DOHH2 (cell line): Measurements from ENCODE around the gene LANCL1.

Source experiments
- H3F3A ChIP-seq: fragments of 200-600 bp; sonication (generic), shearing (Covaris generic); 2 replicates; pipeline ENCODE4 v1.6.0; 2016; ENCODE audit warnings: antibody characterized with exemption, mild to moderate bottlenecking; ENCODE audit not compliant: control insufficient read depth, insufficient read depth
- H3K27ac ChIP-seq: fragments of 200-600 bp; sonication (generic); 2 replicates; pipeline ENCODE4 v1.5.1; 2014; ENCODE audit warnings: low read depth, mild to moderate bottlenecking, low read length, moderate library complexity
- H3K27me3 ChIP-seq: fragments of 200-600 bp; sonication (generic); 2 replicates; pipeline ENCODE4 v1.6.1; 2014; ENCODE audit warnings: mild to moderate bottlenecking, low read length, mixed read lengths; ENCODE audit not compliant: control insufficient read depth
- H3K36me3 ChIP-seq: fragments of 200-600 bp; sonication (generic); 2 replicates; pipeline ENCODE4 v1.6.1; 2014; ENCODE audit warnings: mild to moderate bottlenecking, low read length, moderate library complexity, mixed read lengths; ENCODE audit not compliant: control insufficient read depth
- H3K4me1 ChIP-seq: fragments of 200-600 bp; sonication (generic); 2 replicates; pipeline ENCODE4 v1.6.1; 2014; ENCODE audit warnings: mild to moderate bottlenecking, low read length, mixed read lengths; ENCODE audit not compliant: control insufficient read depth
- H3K4me2 ChIP-seq: fragments of 200-600 bp; sonication (generic); 2 replicates; pipeline ENCODE4 v1.6.0; 2014; ENCODE audit warnings: mild to moderate bottlenecking, low read length, moderate library complexity
- H3K4me3 ChIP-seq: fragments of 200-600 bp; sonication (generic); 2 replicates; pipeline ENCODE4 v1.5.1; 2014; ENCODE audit warnings: mild to moderate bottlenecking, low read length, mixed read lengths
- H3K79me2 ChIP-seq: fragments of 200-600 bp; sonication (generic); 2 replicates; pipeline ENCODE4 v1.6.1; 2014; ENCODE audit warnings: mild to moderate bottlenecking, low read length, mixed read lengths; ENCODE audit not compliant: control insufficient read depth
- H3K9me2 ChIP-seq: fragments of 200-600 bp; sonication (generic); replicated peaks from 2 replicates; pipeline ENCODE4 v1.6.1; 2014; ENCODE audit warnings: mild to moderate bottlenecking, low read length, mixed read lengths; ENCODE audit not compliant: control insufficient read depth
- H3K9me3 ChIP-seq: fragments of 200-600 bp; sonication (generic); 2 replicates; pipeline ENCODE4 v1.6.1; 2014; ENCODE audit warnings: antibody characterized with exemption, low read length, mixed read lengths; ENCODE audit not compliant: control insufficient read depth, insufficient read depth
- H4K20me1 ChIP-seq: fragments of 200-600 bp; sonication (generic); 2 replicates; pipeline ENCODE4 v1.6.0; 2014; ENCODE audit warnings: low read depth, mild to moderate bottlenecking, antibody characterized with exemption, low read length, moderate library complexity; ENCODE audit not compliant: control insufficient read depth, insufficient read depth
- EZH2phosphoT487 ChIP-seq: fragments of 200-600 bp; sonication (generic); IDR thresholded peaks from 2 replicates; pipeline ENCODE4 v1.6.1; 2017; ENCODE audit warnings: borderline replicate concordance, mild to moderate bottlenecking, antibody characterized with exemption, low read length, moderate library complexity, mixed read lengths
- TF ChIP-seq, protein P1 (sequence below): fragments of 200-600 bp; sonication (generic); IDR thresholded peaks from one replicate; pipeline ENCODE4 v1.5.1; 2014; ENCODE audit warnings: antibody characterized with exemption, mild to moderate bottlenecking, low read depth, low read length; ENCODE audit not compliant: poor library complexity, severe bottlenecking

The LANCL1 gene

DNA sequence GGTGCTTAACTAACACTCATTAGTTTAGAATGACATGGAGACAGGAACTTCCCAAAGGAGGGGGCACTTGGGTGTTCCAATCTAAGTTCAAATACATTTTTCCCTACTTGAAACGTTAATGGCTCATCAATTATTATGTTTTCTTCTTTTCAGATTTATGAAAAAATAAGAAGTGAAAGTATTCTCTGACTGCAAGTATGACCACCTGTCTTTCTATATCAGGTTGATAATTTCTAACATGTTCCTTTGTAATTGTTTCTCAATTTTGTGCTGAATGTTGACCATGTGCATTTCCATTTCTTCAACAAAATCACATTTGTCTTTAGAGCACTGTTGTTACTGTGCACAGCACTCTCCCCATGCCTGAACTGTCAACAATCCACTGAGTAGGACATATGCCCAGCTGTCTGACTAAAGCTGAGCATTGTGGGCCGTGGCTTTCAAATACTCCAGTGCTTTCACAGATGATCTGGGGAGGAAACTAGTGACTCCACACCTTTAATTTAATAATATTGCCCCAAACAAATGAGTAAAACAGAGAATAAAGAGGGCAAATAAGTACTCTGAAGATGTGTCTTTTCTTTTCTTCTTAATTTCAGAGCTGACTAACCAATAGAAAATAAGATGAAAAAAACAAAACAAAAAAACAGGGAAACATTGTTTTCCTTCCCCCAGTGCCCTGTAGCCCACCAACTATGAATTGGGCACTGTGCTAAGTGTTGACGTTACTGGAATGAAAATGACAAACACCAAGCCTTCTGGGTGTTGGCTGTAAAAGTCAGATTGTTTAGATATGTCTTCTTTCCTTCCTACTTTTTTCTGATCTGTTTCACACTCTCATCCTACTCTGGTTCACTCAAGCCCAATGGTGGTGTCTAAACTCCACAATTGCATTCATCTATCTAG, 16.0 kb downstream of the LANCL1 start:
- TF ChIP-seq EZH2phosphoT487 = no peak
- TF ChIP-seq, protein P1, sequence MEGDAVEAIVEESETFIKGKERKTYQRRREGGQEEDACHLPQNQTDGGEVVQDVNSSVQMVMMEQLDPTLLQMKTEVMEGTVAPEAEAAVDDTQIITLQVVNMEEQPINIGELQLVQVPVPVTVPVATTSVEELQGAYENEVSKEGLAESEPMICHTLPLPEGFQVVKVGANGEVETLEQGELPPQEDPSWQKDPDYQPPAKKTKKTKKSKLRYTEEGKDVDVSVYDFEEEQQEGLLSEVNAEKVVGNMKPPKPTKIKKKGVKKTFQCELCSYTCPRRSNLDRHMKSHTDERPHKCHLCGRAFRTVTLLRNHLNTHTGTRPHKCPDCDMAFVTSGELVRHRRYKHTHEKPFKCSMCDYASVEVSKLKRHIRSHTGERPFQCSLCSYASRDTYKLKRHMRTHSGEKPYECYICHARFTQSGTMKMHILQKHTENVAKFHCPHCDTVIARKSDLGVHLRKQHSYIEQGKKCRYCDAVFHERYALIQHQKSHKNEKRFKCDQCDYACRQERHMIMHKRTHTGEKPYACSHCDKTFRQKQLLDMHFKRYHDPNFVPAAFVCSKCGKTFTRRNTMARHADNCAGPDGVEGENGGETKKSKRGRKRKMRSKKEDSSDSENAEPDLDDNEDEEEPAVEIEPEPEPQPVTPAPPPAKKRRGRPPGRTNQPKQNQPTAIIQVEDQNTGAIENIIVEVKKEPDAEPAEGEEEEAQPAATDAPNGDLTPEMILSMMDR = no peak
- no peaks in the 10 kb centered on the region for H3K9me3 ChIP-seq
- H3K36me3 ChIP-seq = peaks cover 54% of the 10 kb centered on the region
- no peaks in the 10 kb centered on the region for H3K9me2 ChIP-seq
- peaks cover 4% of the 10 kb centered on the region; the same call in 1 of the 2 replicates for H3K79me2 ChIP-seq
- H3K4me3 ChIP-seq = peak overlapping the region; percentile 64
- H3F3A ChIP-seq = peaks cover 30% of the 10 kb centered on the region
- H4K20me1 ChIP-seq = peaks cover 3% of the 10 kb centered on the region
- peak overlapping the region; percentile 73 for H3K4me2 ChIP-seq
- peaks cover 83% of the 10 kb centered on the region for H3K4me1 ChIP-seq
- peak overlapping the region; percentile 79 for H3K27ac ChIP-seq
- H3K27me3 ChIP-seq = no peaks in the 10 kb centered on the region

DNA sequence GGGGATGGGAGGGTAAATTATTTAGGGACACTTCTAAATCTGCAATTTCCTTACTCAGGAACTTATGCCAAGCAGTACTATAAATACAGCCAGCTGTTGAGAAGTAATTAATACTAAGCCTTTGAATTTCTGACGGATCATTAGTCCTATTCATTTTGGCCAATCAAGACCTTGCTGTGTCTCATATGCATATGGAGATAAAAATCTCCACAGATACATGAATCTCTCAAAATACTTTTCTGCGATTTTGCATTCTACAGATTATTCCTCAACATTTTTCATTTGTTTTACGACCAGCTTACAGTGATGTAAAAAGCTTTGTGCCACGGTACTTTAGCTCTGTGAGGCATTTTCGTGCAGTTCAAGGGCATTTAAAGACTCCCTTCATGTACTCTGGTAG, 16.7 kb downstream of the LANCL1 start:
- peak overlapping the region; percentile 73 for H3K4me2 ChIP-seq
- peaks cover 50% of the 10 kb centered on the region for H3K36me3 ChIP-seq
- H3K27ac ChIP-seq = peak overlapping the region; percentile 79
- no peak for TF ChIP-seq EZH2phosphoT487
- TF ChIP-seq, protein P1 = no peak
- H3K27me3 ChIP-seq = no peaks in the 10 kb centered on the region
- H3K9me3 ChIP-seq = no peaks in the 10 kb centered on the region
- peaks cover 3% of the 10 kb centered on the region for H4K20me1 ChIP-seq
- H3K79me2 ChIP-seq = peaks cover 4% of the 10 kb centered on the region; the same call in 1 of the 2 replicates
- peaks cover 83% of the 10 kb centered on the region for H3K4me1 ChIP-seq
- peaks cover 30% of the 10 kb centered on the region for H3F3A ChIP-seq
- peak overlapping the region; percentile 64 for H3K4me3 ChIP-seq
- H3K9me2 ChIP-seq = no peaks in the 10 kb centered on the region

DNA sequence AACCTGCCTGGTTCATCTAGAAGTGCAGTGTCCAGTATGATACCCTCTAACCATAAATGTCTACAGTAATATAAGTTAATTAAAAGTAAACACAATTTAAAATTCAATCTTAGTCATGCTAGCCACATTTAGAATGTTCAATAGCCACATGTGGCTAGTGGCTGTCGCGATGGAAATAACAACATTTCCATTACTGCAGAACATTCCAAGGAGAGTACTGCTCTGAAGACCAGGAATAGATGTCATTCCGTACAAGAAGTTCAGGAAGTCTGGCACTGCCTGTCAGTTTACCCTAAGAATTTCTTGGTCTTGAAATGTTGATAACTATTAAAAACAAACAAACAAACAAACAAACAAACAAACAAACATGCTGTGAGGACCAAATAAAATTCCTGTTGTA, 17.2 kb downstream of the LANCL1 start:
- Histone ChIP-seq H3K4me3 (peak overlapping the region; percentile 64), H3K9me3 (no peaks in the 10 kb centered on the region), H3K27me3 (no peaks in the 10 kb centered on the region), H3K4me2 (peak overlapping the region; percentile 73), H3F3A (peaks cover 30% of the 10 kb centered on the region), H4K20me1 (peaks cover 3% of the 10 kb centered on the region), H3K9me2 (no peaks in the 10 kb centered on the region), H3K36me3 (peaks cover 55% of the 10 kb centered on the region), H3K4me1 (peaks cover 83% of the 10 kb centered on the region), H3K27ac (peak overlapping the region; percentile 79), H3K79me2 (peaks cover 4% of the 10 kb centered on the region; the same call in 1 of the 2 replicates)
- TF ChIP-seq EZH2phosphoT487 = no peak
- TF ChIP-seq, protein P1 = no peak
